Body of pancreas (tissue), 4 donors: ENCODE measurements around the gene MED26.

Experiments
- POLR2A ChIP-seq, 3 donors: fragments of 450-650 bp; IDR thresholded peaks; one replicate each; pipeline ENCODE4 v1.6.1; 2016; ENCODE audit warnings: antibody characterized with exemption in 3 of 3, mild to moderate bottlenecking in 2 of 3
- TF ChIP-seq, protein P1 (sequence below), 7 experiments: fragments of 450-650 bp in 4 of 7; fragments of 200-600 bp in 3 of 7; sonication (generic) in 3 of 7; IDR thresholded peaks; one replicate each; pipeline ENCODE4 v1.5.1; 2016 to 2019; ENCODE audit warnings: antibody characterized with exemption in 7 of 7

GRCh38 chr19:16569609-16570320 is 58.2 kb downstream of the MED26 start:
- TF ChIP-seq, protein P1, sequence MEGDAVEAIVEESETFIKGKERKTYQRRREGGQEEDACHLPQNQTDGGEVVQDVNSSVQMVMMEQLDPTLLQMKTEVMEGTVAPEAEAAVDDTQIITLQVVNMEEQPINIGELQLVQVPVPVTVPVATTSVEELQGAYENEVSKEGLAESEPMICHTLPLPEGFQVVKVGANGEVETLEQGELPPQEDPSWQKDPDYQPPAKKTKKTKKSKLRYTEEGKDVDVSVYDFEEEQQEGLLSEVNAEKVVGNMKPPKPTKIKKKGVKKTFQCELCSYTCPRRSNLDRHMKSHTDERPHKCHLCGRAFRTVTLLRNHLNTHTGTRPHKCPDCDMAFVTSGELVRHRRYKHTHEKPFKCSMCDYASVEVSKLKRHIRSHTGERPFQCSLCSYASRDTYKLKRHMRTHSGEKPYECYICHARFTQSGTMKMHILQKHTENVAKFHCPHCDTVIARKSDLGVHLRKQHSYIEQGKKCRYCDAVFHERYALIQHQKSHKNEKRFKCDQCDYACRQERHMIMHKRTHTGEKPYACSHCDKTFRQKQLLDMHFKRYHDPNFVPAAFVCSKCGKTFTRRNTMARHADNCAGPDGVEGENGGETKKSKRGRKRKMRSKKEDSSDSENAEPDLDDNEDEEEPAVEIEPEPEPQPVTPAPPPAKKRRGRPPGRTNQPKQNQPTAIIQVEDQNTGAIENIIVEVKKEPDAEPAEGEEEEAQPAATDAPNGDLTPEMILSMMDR (IDR thresholded peaks at IDR 0.05) = no peak
- TF ChIP-seq POLR2A (IDR thresholded peaks at IDR 0.05) = peak; percentile 25 to 54 (median 44)
